Amniotic stem cell (primary cell): Measurements from ENCODE around the gene REV1.
A peak's percentile ranks its signal among the peaks of the same experiment; 100 is the strongest.
"Not testable (repeated sequence)": the region's sequence is repeated elsewhere in the genome, so short reads cannot be mapped to it uniquely, and the experiment has no call there.

Experiments
- DNase-seq: peaks from one replicate; lab custom pipeline; 2025; lab: John Stamatoyannopoulos, UW

The REV1 gene

GRCh38 chr2:99489761-99490622 lies at the start of gene REV1:
Gene REV1, minus strand, starts transcription at chr2:99490017. Its CDS starts 25,042 bp downstream, at chr2:99464975.
- DNase-seq, result peak; percentile 78

- no peak for DNase-seq
These were observed 48.2 kb upstream of the REV1 start for GRCh38 chr2:99537910-99538485.

GRCh38 chr2:99524056-99524455 lies 34.2 kb upstream of the REV1 start:
- no peak for DNase-seq

GRCh38 chr2:99522157-99522556 lies 32.3 kb upstream of the REV1 start:
- DNase-seq, result no peak

- DNase-seq, result no peak
These were observed 31.0 kb upstream of the REV1 start for GRCh38 chr2:99520813-99521212.

GRCh38 chr2:99520195-99520594 lies 30.4 kb upstream of the REV1 start:
- no peak for DNase-seq

- DNase-seq, result no peak
These were observed 24.5 kb upstream of the REV1 start for GRCh38 chr2:99514357-99514756.

- DNase-seq, result no peak
These were observed 22.4 kb upstream of the REV1 start for GRCh38 chr2:99512181-99512591.

- no peak for DNase-seq
These were observed 19.6 kb upstream of the REV1 start for GRCh38 chr2:99509387-99509786.

- no peak for DNase-seq
These were observed 18.4 kb upstream of the REV1 start for GRCh38 chr2:99507937-99508818.

- no peak for DNase-seq
These were observed 15.2 kb upstream of the REV1 start for GRCh38 chr2:99504844-99505584.

- DNase-seq, result not testable (repeated sequence)
These were observed 14.0 kb upstream of the REV1 start for GRCh38 chr2:99503662-99504416.

GRCh38 chr2:99496021-99496420 lies 6.2 kb upstream of the REV1 start:
- DNase-seq, result no peak

GRCh38 chr2:99495115-99495860 lies 5.5 kb upstream of the REV1 start:
- DNase-seq, result no peak

- DNase-seq, result no peak
These were observed 2.9 kb upstream of the REV1 start for GRCh38 chr2:99492721-99493120.

- no peak for DNase-seq
These were observed 1.0 kb upstream of the REV1 start for GRCh38 chr2:99490623-99491461.

- DNase-seq, result no peak
These were observed 605 bp downstream of the REV1 start for GRCh38 chr2:99489063-99489760.

GRCh38 chr2:99488539-99489062 lies 1.2 kb downstream of the REV1 start:
- no peak for DNase-seq

- no peak for DNase-seq
These were observed 1.9 kb downstream of the REV1 start for GRCh38 chr2:99487906-99488305.
